GM23248 (cell line): ENCODE measurements around the gene ACACA. TPM values are rescaled to one million over a fixed set of nuclear protein-coding genes. Genes with fewer than 3 reads are reported as not detected.
A peak's percentile ranks its signal among the peaks of the same experiment; 100 is the strongest.

Experiments used
- DNase-seq: peaks from one replicate; pipeline ENCODE4 v3.0.0-alpha.2; 2015
- H2AFZ ChIP-seq: fragments of 200-600 bp; sonication (generic); 2 replicates; pipeline ENCODE4 v1.6.1; 2016; ENCODE audit warnings: antibody characterized with exemption
- H3F3A ChIP-seq: fragments of 200-600 bp; sonication (generic); 2 replicates; pipeline ENCODE4 v1.6.1; 2016; ENCODE audit warnings: mild to moderate bottlenecking, antibody characterized with exemption, mixed run types; ENCODE audit not compliant: insufficient read depth
- H3K27ac ChIP-seq: fragments of 200-600 bp; sonication (generic); 2 replicates; pipeline ENCODE4 v1.5.1; 2016; ENCODE audit warnings: mild to moderate bottlenecking
- H3K27me3 ChIP-seq: fragments of 200-600 bp; sonication (generic); replicated peaks from 2 replicates; pipeline ENCODE4 v1.6.1; 2016; ENCODE audit warnings: mild to moderate bottlenecking; ENCODE audit not compliant: insufficient read depth
- H3K36me3 ChIP-seq: fragments of 200-600 bp; sonication (generic); 2 replicates; pipeline ENCODE4 v1.6.1; 2016; ENCODE audit warnings: low read depth, mild to moderate bottlenecking
- H3K4me1 ChIP-seq: fragments of 200-600 bp; sonication (generic); 2 replicates; pipeline ENCODE4 v1.6.1; 2016; ENCODE audit warnings: mild to moderate bottlenecking; ENCODE audit not compliant: insufficient read depth
- H3K4me2 ChIP-seq: fragments of 200-600 bp; sonication (generic); one replicate; pipeline ENCODE4 v1.6.1; 2016; ENCODE audit warnings: mild to moderate bottlenecking; ENCODE audit not compliant: unreplicated experiment
- H3K4me3 ChIP-seq: fragments of 200-600 bp; sonication (generic); 2 replicates; pipeline ENCODE4 v1.5.1; 2016; ENCODE audit warnings: mild to moderate bottlenecking
- H3K79me2 ChIP-seq: fragments of 200-600 bp; sonication (generic); 2 replicates; pipeline ENCODE4 v1.6.1; 2016; ENCODE audit warnings: mild to moderate bottlenecking; ENCODE audit not compliant: insufficient read depth
- H3K9ac ChIP-seq: fragments of 200-600 bp; sonication (generic); 2 replicates; pipeline ENCODE4 v1.6.1; 2016; ENCODE audit warnings: mild to moderate bottlenecking
- H3K9me2 ChIP-seq: fragments of 200-600 bp; sonication (generic); 2 replicates; pipeline ENCODE4 v1.6.1; 2016; ENCODE audit warnings: mixed run types, mild to moderate bottlenecking, moderate library complexity; ENCODE audit not compliant: insufficient read depth
- H3K9me3 ChIP-seq: fragments of 200-600 bp; sonication (generic); one replicate; pipeline ENCODE4 v1.6.1; 2017; ENCODE audit warnings: low read depth
- H4K20me1 ChIP-seq: fragments of 200-600 bp; sonication (generic); 2 replicates; pipeline ENCODE4 v1.6.0; 2016; ENCODE audit not compliant: insufficient read depth
- EZH2 ChIP-seq: fragments of 200-600 bp; sonication (generic); IDR thresholded peaks from 2 replicates; pipeline ENCODE4 v1.6.1; 2018; ENCODE audit warnings: antibody characterized with exemption, mild to moderate bottlenecking; ENCODE audit not compliant: insufficient read depth, poor library complexity, severe bottlenecking
- EZH2phosphoT487 ChIP-seq: fragments of 200-600 bp; sonication (generic); IDR thresholded peaks from 2 replicates; pipeline ENCODE4 v1.6.1; 2018; ENCODE audit warnings: antibody characterized with exemption, moderate library complexity, mild to moderate bottlenecking, low read depth; ENCODE audit not compliant: insufficient read depth
- WGBS, 2 experiments: methylation state at CpG; one replicate each; pipeline ENCODE4 v1.1.6; 2015 to 2017; ENCODE audit warnings: low lambda C conversion rate in 2 of 2, low coverage in 1 of 2; ENCODE audit errors: missing lambda C conversion rate in 2 of 2; 5-methylcytosine and 5-hydroxymethylcytosine counted together
- in situ Hi-C: fragments of 300-500 bp; cut with MboI; formaldehyde crosslinking; loops from 2 replicates; pipeline ENCODE4 v1.15.0; 2020
- polyA plus RNA-seq: library from polyadenylated mRNA; unstranded; fragments of >200 nt; fragmentation: Nextera tagmentation; extraction: Ambion mirVana; gene quantifications from 2 replicates; pipeline ENCODE4 v1.2.1, GENCODE V29; 2016
- total RNA-seq: library from RNA; depleted of rRNA; stranded (reverse); fragments of >200 nt; shearing (Covaris generic); gene quantifications from 2 replicates; pipeline ENCODE4 v1.2.3, GENCODE V29; 2014

Gene ACACA
- total and polyA plus RNA-seq, 2 experiments from 2014 or later = 10.2 to 21.9 TPM

DNA sequence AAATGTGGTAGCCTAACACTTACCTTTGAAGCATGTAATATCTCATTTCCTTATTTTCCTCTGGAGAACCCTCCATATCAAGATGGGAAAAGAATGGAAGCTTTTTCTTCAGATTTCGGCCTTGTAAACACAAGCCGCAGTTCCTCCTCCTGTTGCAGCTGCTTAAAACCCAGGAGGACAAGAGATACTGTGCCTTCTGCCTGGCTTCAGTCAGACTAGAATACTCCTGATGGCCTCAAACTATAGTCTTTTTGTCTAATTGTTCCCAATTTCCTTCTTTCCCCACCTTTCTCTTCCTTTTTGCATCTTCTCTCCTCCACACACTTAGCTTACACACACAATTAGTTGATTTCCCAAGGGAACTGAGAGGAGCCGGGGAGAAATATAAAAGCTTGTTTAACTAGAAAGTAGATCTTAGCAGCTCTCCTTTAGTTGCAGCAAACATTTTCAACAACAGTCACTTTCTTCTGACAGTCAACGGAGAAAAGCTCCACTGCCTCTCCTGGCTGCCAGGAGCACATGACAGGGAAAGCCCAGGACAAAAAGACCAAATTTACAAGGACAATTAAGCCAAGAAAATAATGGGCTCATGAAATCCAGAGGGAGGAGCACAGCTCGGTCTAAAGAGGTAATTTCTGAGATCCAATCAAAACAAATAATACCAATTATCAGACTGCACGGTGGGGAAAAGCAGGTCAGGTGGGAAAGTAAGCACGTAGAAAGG lies 107.2 kb downstream of the ACACA start:
- Histone ChIP-seq H3K4me1 (peaks cover 8% of the 10 kb centered on the region), H3K4me3 (no peak overlapping the region), H3K27ac (no peak overlapping the region), H3K36me3 (no peaks in the 10 kb centered on the region), H3F3A (peaks cover 5% of the 10 kb centered on the region), H2AFZ (peak overlapping the region; percentile 27), H3K9me2 (no peaks in the 10 kb centered on the region), H3K4me2 (no peak overlapping the region), H3K9me3 (no peaks in the 10 kb centered on the region), H3K27me3 (no peaks in the 10 kb centered on the region), H3K79me2 (no peaks in the 10 kb centered on the region; the same call in none of the 2 replicates), H3K9ac (no peak overlapping the region), H4K20me1 (no peaks in the 10 kb centered on the region)
- in situ Hi-C loops = no loop called here
- no peak for TF ChIP-seq EZH2
- TF ChIP-seq EZH2phosphoT487 = no peak
- peak; percentile 30 for DNase-seq
- 39 to 45% methylated on average over 7 of the region's 7 CpGs for WGBS, 2 experiments

DNA sequence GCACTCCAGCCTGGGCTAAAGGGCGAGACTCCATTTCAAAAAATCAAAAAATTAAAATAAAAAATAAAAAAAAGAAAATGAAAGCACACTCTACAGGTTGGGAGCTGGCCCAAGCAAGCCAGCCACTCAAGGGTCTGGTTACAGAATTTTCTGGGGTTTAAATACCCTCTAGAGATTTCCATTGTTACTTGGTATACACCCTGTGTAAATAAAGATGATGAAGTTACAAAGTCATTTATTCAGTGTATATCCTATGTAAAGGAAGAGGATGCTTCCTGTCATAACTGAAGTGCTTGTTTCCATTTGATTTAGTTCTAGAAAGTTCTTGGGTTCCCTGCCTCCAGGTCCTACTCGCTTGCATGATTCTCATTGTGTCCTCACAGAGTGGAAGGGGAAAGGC lies 110.7 kb downstream of the ACACA start:
- Histone ChIP-seq H3F3A (peaks cover 2% of the 10 kb centered on the region), H3K4me1 (peaks cover 13% of the 10 kb centered on the region), H3K27me3 (no peaks in the 10 kb centered on the region), H2AFZ (no peak overlapping the region), H3K36me3 (no peaks in the 10 kb centered on the region), H3K79me2 (peaks cover 5% of the 10 kb centered on the region), H3K9me2 (no peaks in the 10 kb centered on the region), H3K9ac (no peak overlapping the region), H3K4me2 (no peak overlapping the region), H3K4me3 (no peak overlapping the region), H3K27ac (no peak overlapping the region), H3K9me3 (no peaks in the 10 kb centered on the region), H4K20me1 (no peaks in the 10 kb centered on the region)
- in situ Hi-C loops = no loop called here
- 91 to 100% methylated on average over 2 of the region's 2 CpGs for WGBS, 2 experiments
- TF ChIP-seq EZH2phosphoT487 (no peak), EZH2 (no peak)
- DNase-seq = no peak

DNA sequence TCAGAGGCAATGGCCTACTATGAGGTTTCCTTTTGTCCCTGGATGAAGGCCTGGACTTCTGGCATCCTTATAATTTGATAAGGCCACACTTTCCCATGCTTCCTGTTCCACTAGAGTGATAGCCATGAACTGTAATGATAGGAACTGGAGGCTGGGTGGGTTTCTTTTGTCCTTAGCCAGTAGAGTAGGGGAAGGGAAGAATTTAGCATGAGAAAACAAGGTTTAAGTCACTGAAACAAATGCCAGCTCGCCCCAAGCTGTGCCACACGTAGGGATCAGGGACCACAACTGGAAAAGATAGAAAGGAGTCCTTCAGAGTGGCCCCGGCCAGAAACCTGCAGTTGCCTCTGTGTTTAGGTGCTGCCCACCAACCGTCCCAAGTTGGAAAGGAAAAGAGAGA lies 111.7 kb downstream of the ACACA start:
- 96 to 98% methylated on average over 4 of the region's 4 CpGs for whole genome bisulfite sequencing, 2 experiments
- no peaks in the 10 kb centered on the region for H3K27me3 ChIP-seq
- H3K9me2 ChIP-seq = no peaks in the 10 kb centered on the region
- no peak overlapping the region for H3K4me2 ChIP-seq
- H2AFZ ChIP-seq = no peak overlapping the region
- peaks cover 12% of the 10 kb centered on the region for H3K4me1 ChIP-seq
- DNase-seq = no peak
- H3K36me3 ChIP-seq = no peaks in the 10 kb centered on the region
- H3K27ac ChIP-seq = no peak overlapping the region
- no peak overlapping the region for H3K9ac ChIP-seq
- TF ChIP-seq EZH2phosphoT487 = no peak
- TF ChIP-seq EZH2 = no peak
- in situ Hi-C loops = no loop called here
- H3F3A ChIP-seq = no peaks in the 10 kb centered on the region
- H3K79me2 ChIP-seq = peaks cover 5% of the 10 kb centered on the region; the same call in 1 of the 2 replicates
- H4K20me1 ChIP-seq = no peaks in the 10 kb centered on the region
- H3K4me3 ChIP-seq = no peak overlapping the region
- H3K9me3 ChIP-seq = no peaks in the 10 kb centered on the region

DNA sequence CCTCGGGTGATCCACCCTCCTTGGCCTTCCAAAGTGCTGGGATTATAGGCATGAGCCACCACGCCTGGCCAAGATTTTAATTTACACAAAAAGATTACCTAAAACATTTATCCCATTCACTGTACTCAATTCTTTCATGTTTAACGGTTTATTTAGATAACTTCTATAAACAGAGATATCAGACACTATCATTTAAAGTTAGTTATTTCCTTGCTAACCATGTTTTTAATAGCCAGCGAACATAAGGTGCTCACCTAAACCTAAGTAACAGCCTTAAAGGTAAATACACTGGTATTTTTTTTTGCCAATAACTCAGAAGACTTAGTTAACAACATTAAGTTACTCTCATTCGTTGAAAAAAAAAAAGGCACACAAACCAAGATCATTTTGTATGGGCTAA lies 112.9 kb downstream of the ACACA start:
- H3K4me1 ChIP-seq = peaks cover 5% of the 10 kb centered on the region; the same call in 1 of the 2 replicates
- 93 to 95% methylated on average over 5 of the region's 5 CpGs for WGBS, 2 experiments
- in situ Hi-C loops = no loop called here
- DNase-seq = no peak
- no peaks in the 10 kb centered on the region for H3F3A ChIP-seq
- H2AFZ ChIP-seq = no peak overlapping the region
- no peaks in the 10 kb centered on the region for H3K9me3 ChIP-seq
- peaks cover 5% of the 10 kb centered on the region; the same call in 1 of the 2 replicates for H3K79me2 ChIP-seq
- TF ChIP-seq EZH2phosphoT487 = no peak
- H3K9ac ChIP-seq = no peak overlapping the region
- H3K4me2 ChIP-seq = no peak overlapping the region
- H3K9me2 ChIP-seq = no peaks in the 10 kb centered on the region
- no peak overlapping the region for H3K27ac ChIP-seq
- no peaks in the 10 kb centered on the region for H3K27me3 ChIP-seq
- no peaks in the 10 kb centered on the region for H3K36me3 ChIP-seq
- H3K4me3 ChIP-seq = no peak overlapping the region
- H4K20me1 ChIP-seq = no peaks in the 10 kb centered on the region
